LNCAP (cell line): ENCODE measurements around the gene SPRED3.

ENCODE experiments used
- TF ChIP-seq, protein P1 (sequence below): fragments of 450-650 bp; IDR thresholded peaks from 2 replicates; pipeline ENCODE4 v1.5.1; 2017; ENCODE audit warnings: mild to moderate bottlenecking

Gene SPRED3

DNA sequence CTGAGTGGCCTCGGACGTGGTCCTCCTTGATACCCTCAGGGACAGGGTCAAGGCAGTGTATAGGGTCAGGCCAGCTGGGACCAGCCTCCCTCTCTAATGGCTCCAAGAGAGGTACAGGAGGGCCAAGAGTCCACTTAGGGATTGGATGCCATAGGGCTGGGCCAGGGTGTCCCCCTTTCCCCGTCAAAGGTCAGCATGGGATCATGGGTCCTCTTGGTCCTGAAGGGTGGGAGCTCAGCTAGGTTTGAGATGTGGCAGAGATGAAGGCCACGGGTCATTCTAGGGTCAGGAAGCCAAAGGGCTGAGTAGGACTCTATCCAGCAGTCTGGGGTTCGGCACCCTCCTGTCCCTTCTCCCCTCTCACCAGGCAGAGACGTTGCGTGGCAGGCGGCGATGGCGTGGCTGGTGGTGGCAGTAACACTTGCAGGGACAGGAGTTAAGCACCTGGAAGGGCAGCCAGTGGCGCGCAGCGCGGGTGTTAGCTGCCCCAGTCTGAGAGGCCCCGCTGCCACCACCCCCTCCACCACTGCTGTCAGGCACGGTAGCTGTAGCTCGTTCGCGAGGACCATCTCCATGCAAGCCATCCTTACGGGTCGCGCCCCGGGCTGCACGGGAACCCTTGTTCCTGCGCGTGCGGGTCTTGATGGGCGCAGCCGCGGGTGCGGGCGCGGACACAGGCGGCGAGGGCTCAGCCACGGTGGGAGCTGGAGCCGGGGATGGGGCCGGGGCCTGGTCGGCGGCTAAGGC is 3.3 kb upstream of the SPRED3 start:
- TF ChIP-seq, protein P1, sequence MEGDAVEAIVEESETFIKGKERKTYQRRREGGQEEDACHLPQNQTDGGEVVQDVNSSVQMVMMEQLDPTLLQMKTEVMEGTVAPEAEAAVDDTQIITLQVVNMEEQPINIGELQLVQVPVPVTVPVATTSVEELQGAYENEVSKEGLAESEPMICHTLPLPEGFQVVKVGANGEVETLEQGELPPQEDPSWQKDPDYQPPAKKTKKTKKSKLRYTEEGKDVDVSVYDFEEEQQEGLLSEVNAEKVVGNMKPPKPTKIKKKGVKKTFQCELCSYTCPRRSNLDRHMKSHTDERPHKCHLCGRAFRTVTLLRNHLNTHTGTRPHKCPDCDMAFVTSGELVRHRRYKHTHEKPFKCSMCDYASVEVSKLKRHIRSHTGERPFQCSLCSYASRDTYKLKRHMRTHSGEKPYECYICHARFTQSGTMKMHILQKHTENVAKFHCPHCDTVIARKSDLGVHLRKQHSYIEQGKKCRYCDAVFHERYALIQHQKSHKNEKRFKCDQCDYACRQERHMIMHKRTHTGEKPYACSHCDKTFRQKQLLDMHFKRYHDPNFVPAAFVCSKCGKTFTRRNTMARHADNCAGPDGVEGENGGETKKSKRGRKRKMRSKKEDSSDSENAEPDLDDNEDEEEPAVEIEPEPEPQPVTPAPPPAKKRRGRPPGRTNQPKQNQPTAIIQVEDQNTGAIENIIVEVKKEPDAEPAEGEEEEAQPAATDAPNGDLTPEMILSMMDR = no peak

GRCh38 chr19:38385804-38386257 is 2.7 kb upstream of the SPRED3 start:
- TF ChIP-seq, protein P1 = no peak

GRCh38 chr19:38386300-38386970 is 2.1 kb upstream of the SPRED3 start:
- TF ChIP-seq, protein P1 = no peak

DNA sequence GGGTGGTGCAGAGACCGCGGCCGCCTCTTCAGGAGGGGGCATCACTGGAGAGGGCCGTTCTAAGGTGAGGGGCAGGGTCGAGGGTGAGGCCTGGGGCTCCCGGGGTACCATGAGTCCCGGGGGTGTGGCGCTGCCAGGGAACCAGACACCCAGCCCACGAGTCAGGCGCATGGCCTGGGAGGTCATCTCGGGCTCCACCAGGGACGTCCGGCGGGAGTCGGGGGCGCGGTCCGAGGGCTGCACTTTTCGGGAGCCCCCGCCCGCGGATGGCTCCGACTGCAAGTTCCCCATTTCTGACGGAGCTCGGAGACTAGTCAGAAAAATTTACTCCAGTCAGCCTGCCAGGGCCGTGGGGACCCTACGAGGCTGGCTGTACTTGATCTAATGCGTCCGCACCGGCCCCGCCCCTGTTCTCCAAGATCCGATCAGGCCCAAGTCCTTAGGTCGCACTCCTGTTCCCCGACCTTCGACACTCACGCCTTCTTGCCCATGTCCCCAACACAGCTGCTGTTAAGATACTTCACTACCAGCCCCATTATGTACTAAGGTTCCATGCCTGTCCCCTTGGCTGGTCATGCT is 1.4 kb upstream of the SPRED3 start:
- TF ChIP-seq, protein P1 = no peak

GRCh38 chr19:38387550-38388348 is 748 bp upstream of the SPRED3 start, which contains the start of gene GGN:
GGN (minus strand) TSS chr19:38388034; CDS start chr19:38387261, 773 bp downstream.
- TF ChIP-seq, protein P1 = no peak

- TF ChIP-seq, protein P1 = no peak
Measured at GRCh38 chr19:38389101-38389925, 816 bp downstream of the SPRED3 start.
